Transverse colon (tissue), 3 donors: ENCODE data around the gene DOCK3.

Experiments
- POLR2A ChIP-seq: fragments of 450-650 bp; IDR thresholded peaks from one replicate; pipeline ENCODE4 v1.6.1; 2016; ENCODE audit warnings: antibody characterized with exemption, mild to moderate bottlenecking, moderate library complexity
- TF ChIP-seq, protein P1 (sequence below), 5 experiments: fragments of 200-600 bp in 3 of 5; fragments of 450-650 bp in 2 of 5; sonication (generic) in 3 of 5; IDR thresholded peaks; 1 replicate in 2 of 5; 2 replicates in 3 of 5; pipeline ENCODE4 v1.5.1; 2016 to 2017; ENCODE audit warnings: antibody characterized with exemption in 5 of 5, inconsistent platforms in 3 of 5, mild to moderate bottlenecking in 2 of 5, moderate library complexity in 1 of 5

DNA sequence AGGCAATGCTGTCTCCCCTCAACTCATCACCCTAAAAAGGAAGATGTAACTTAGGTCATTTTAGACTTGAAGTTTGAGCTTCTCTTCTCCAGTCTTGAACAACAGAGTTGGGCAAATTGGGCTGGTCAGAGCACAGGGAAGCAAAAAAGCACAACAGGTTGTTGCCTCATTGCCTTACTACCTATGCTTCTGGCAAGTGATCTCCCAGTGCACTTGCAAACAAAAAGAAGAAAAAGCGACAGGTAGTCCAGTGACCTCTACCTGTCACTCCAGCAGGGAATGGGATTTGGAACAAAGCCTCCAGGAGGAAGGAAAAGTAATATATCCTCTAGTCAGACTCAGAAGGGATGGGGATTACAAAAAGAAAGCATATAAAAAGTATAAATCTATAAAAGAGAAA is 550.1 kb downstream of the DOCK3 start:
- TF ChIP-seq, protein P1, sequence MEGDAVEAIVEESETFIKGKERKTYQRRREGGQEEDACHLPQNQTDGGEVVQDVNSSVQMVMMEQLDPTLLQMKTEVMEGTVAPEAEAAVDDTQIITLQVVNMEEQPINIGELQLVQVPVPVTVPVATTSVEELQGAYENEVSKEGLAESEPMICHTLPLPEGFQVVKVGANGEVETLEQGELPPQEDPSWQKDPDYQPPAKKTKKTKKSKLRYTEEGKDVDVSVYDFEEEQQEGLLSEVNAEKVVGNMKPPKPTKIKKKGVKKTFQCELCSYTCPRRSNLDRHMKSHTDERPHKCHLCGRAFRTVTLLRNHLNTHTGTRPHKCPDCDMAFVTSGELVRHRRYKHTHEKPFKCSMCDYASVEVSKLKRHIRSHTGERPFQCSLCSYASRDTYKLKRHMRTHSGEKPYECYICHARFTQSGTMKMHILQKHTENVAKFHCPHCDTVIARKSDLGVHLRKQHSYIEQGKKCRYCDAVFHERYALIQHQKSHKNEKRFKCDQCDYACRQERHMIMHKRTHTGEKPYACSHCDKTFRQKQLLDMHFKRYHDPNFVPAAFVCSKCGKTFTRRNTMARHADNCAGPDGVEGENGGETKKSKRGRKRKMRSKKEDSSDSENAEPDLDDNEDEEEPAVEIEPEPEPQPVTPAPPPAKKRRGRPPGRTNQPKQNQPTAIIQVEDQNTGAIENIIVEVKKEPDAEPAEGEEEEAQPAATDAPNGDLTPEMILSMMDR (IDR thresholded peaks at IDR 0.05) = no peak
- TF ChIP-seq POLR2A = no peak
